Mesenchymal stem cell (in vitro differentiated cells and primary cell): ENCODE data around the gene STUB1.

Experiments used
- DNase-seq: peaks from one replicate; pipeline ENCODE4 v3.0.0-alpha.2; 2013
- H2AFZ ChIP-seq: one replicate; pipeline ENCODE4 v1.6.1; 2013; ENCODE audit warnings: low read depth, mild to moderate bottlenecking, control low read depth, inconsistent platforms, low read length, moderate library complexity
- H2AK5ac ChIP-seq: 2 replicates; pipeline ENCODE4 v1.6.1; 2013; ENCODE audit warnings: low read length, moderate library complexity, mild to moderate bottlenecking, inconsistent platforms; ENCODE audit not compliant: severe bottlenecking
- H2BK120ac ChIP-seq: one replicate; pipeline ENCODE4 v1.6.1; 2013; ENCODE audit warnings: low read depth, mild to moderate bottlenecking, inconsistent platforms, low read length, moderate library complexity
- H2BK12ac ChIP-seq, 2 experiments: one replicate each; pipeline ENCODE4 v1.6.1; 2013; ENCODE audit warnings: inconsistent platforms in 2 of 2, low read length in 2 of 2, mild to moderate bottlenecking in 2 of 2, moderate library complexity in 2 of 2, control low read depth in 1 of 2
- H2BK15ac ChIP-seq: one replicate; pipeline ENCODE4 v1.6.1; 2013; ENCODE audit warnings: mild to moderate bottlenecking, low read depth, inconsistent platforms; ENCODE audit not compliant: poor library complexity, severe bottlenecking
- H2BK5ac ChIP-seq: 2 replicates; pipeline ENCODE4 v1.6.1; 2013; ENCODE audit warnings: low read depth, mild to moderate bottlenecking, low read length, control low read depth, inconsistent platforms; ENCODE audit not compliant: poor library complexity, severe bottlenecking
- H3K14ac ChIP-seq, 2 experiments: one replicate each; pipeline ENCODE4 v1.6.1; 2013; ENCODE audit warnings: inconsistent platforms in 2 of 2, low read length in 2 of 2, control low read depth in 1 of 2, mild to moderate bottlenecking in 1 of 2, moderate library complexity in 1 of 2
- H3K18ac ChIP-seq, 2 experiments: one replicate each; pipeline ENCODE4 v1.6.1; 2013; ENCODE audit warnings: inconsistent platforms in 2 of 2, low read length in 2 of 2, control low read depth in 1 of 2, low read depth in 1 of 2, mild to moderate bottlenecking in 1 of 2
- H3K23ac ChIP-seq, 2 experiments: one replicate each; pipeline ENCODE4 v1.6.1; 2013; ENCODE audit warnings: inconsistent platforms in 2 of 2, low read length in 2 of 2, mild to moderate bottlenecking in 2 of 2, moderate library complexity in 2 of 2, control low read depth in 1 of 2
- H3K27ac ChIP-seq: 2 replicates; pipeline ENCODE4 v1.5.1; 2013; ENCODE audit warnings: mild to moderate bottlenecking, moderate library complexity, low read length, control low read depth, inconsistent platforms; ENCODE audit not compliant: poor library complexity, severe bottlenecking
- H3K27me3 ChIP-seq, 2 experiments: 2 replicates each; pipeline versions ENCODE4 v1.6.1 to v1.7.0; 2013; ENCODE audit warnings: low read length in 2 of 2, mild to moderate bottlenecking in 2 of 2, moderate library complexity in 2 of 2, control low read depth in 1 of 2, inconsistent platforms in 1 of 2; ENCODE audit not compliant: control insufficient read depth in 1 of 2, insufficient read depth in 1 of 2
- H3K36me3 ChIP-seq, 2 experiments: 2 replicates each; pipeline versions ENCODE4 v1.6.1 to v1.7.0; 2013; ENCODE audit warnings: low read length in 2 of 2, control low read depth in 1 of 2, inconsistent platforms in 1 of 2, low read depth in 1 of 2, mild to moderate bottlenecking in 1 of 2; ENCODE audit not compliant: insufficient read depth in 2 of 2, control insufficient read depth in 1 of 2
- H3K4ac ChIP-seq, 2 experiments: one replicate each; pipeline ENCODE4 v1.6.1; 2013; ENCODE audit warnings: inconsistent platforms in 2 of 2, low read length in 2 of 2, mild to moderate bottlenecking in 2 of 2, moderate library complexity in 2 of 2, control low read depth in 1 of 2, low read depth in 1 of 2
- H3K4me1 ChIP-seq: 2 replicates; pipeline ENCODE4 v1.6.1; 2013; ENCODE audit warnings: low read depth, low read length, control low read depth; ENCODE audit not compliant: control insufficient read depth, insufficient read depth
- H3K4me2 ChIP-seq: 2 replicates; pipeline ENCODE4 v1.6.1; 2013; ENCODE audit warnings: low read length, mild to moderate bottlenecking, inconsistent platforms; ENCODE audit not compliant: poor library complexity, severe bottlenecking
- H3K4me3 ChIP-seq, 2 experiments: 2 replicates each; pipeline versions ENCODE4 v1.5.1 to v1.7.0; 2013; ENCODE audit warnings: low read length in 2 of 2, mild to moderate bottlenecking in 2 of 2, control low read depth in 1 of 2, low read depth in 1 of 2; ENCODE audit not compliant: insufficient read depth in 1 of 2
- H3K79me1 ChIP-seq: replicated peaks from 2 replicates; pipeline ENCODE4 v1.6.1; 2013; ENCODE audit warnings: mild to moderate bottlenecking, control low read depth, low read length, inconsistent platforms; ENCODE audit not compliant: poor library complexity, severe bottlenecking
- H3K9ac ChIP-seq: 2 replicates; pipeline ENCODE4 v1.7.0; 2013; ENCODE audit warnings: mild to moderate bottlenecking, low read length, moderate library complexity
- H3K9me3 ChIP-seq: 2 replicates; pipeline ENCODE4 v1.7.0; 2013; ENCODE audit warnings: mild to moderate bottlenecking, low read length; ENCODE audit not compliant: control insufficient read depth
- H4K8ac ChIP-seq: one replicate; pipeline ENCODE4 v1.6.1; 2013; ENCODE audit warnings: inconsistent platforms, mild to moderate bottlenecking, low read length, moderate library complexity
- H4K91ac ChIP-seq: one replicate; pipeline ENCODE4 v1.6.1; 2013; ENCODE audit warnings: mild to moderate bottlenecking, low read length, inconsistent platforms
- WGBS: methylation state at CpG from one replicate; pipeline ENCODE4 v1.1.7; 2013; ENCODE audit warnings: mixed read lengths; 5-methylcytosine and 5-hydroxymethylcytosine counted together

Gene STUB1

DNA sequence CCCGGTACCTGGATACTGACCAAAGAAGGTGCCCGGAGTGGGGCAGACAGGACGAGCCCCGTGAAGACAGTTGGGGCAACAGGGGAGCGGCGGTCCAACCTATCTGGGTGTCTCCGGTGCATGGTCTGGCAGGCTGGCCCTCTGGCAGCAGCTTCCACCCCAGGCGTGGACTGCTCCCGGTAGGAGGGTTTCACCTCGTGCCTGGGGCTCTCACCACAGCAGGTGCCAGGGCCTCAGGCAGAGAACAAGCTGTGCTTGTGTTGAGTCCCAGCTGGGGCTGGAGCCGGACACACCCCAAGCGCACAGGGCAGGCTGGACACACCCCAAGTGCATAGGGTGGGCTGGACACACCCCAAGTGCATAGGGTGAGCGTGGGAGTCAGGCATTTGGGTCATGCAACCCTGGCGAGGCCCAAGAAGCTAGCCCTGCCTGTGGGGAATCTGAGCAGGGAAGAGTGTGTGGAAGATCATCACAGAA, 26.9 kb downstream of the STUB1 start:
- Histone ChIP-seq H3K4me3 (no peak overlapping the region), H2AFZ (no peak overlapping the region), H2BK12ac (no peak overlapping the region), H4K91ac (no peak overlapping the region), H3K36me3 (no peaks in the 10 kb centered on the region), H3K14ac (no peak overlapping the region), H3K18ac (no peak overlapping the region), H3K79me1 (no peaks in the 10 kb centered on the region), H4K8ac (no peak overlapping the region), H3K4me2 (no peak overlapping the region), H2BK5ac (no peak overlapping the region), H3K4ac (no peak overlapping the region), H3K23ac (no peak overlapping the region), H2BK120ac (no peak overlapping the region), H2AK5ac (no peak overlapping the region), H3K27ac (no peak overlapping the region), H3K9ac (no peak overlapping the region), H3K9me3 (no peaks in the 10 kb centered on the region), H3K27me3 (peaks cover 71 to 84% of the 10 kb centered on the region in 2 experiments), H2BK15ac (no peak overlapping the region), H3K4me1 (peaks cover 30% of the 10 kb centered on the region)
- WGBS: 51% methylated on average over 12 of the region's 14 CpGs
- no peak for DNase-seq

- 67% methylated on average over 3 of the region's 3 CpGs for WGBS
- H3K18ac ChIP-seq: no peak overlapping the region
These were observed 27.8 kb downstream of the STUB1 start for GRCh38 chr16:708019-708418.

GRCh38 chr16:708959-709358, 28.7 kb downstream of the STUB1 start:
- no peak overlapping the region for H4K8ac ChIP-seq
- no peak overlapping the region for H3K4me3 ChIP-seq
- H2BK12ac ChIP-seq: no peak overlapping the region
- no peak overlapping the region for H2BK120ac ChIP-seq
- peaks cover 52 to 66% of the 10 kb centered on the region in 2 experiments for H3K27me3 ChIP-seq
- H3K4me2 ChIP-seq: no peak overlapping the region
- H3K9me3 ChIP-seq: no peaks in the 10 kb centered on the region
- H3K36me3 ChIP-seq: no peaks in the 10 kb centered on the region
- H3K18ac ChIP-seq: no peak overlapping the region
- no peak overlapping the region for H3K23ac ChIP-seq
- H2AK5ac ChIP-seq: no peak overlapping the region
- no peaks in the 10 kb centered on the region for H3K79me1 ChIP-seq
- H2BK15ac ChIP-seq: no peak overlapping the region
- H3K4ac ChIP-seq: no peak overlapping the region
- no peak overlapping the region for H4K91ac ChIP-seq
- H3K14ac ChIP-seq: no peak overlapping the region
- no peak overlapping the region for H3K27ac ChIP-seq
- H3K9ac ChIP-seq: no peak overlapping the region
- H2BK5ac ChIP-seq: no peak overlapping the region
- 62% methylated on average over 4 of the region's 4 CpGs for WGBS
- no peak for DNase-seq
- peaks cover 34% of the 10 kb centered on the region for H3K4me1 ChIP-seq
- no peak overlapping the region for H2AFZ ChIP-seq

More at GRCh38 chr16:708019-708418, 27.8 kb downstream of the STUB1 start:
- H3K9ac ChIP-seq: no peak overlapping the region
- H3K27ac ChIP-seq: no peak overlapping the region
- no peak overlapping the region for H2BK12ac ChIP-seq
- no peaks in the 10 kb centered on the region for H3K36me3 ChIP-seq
- no peaks in the 10 kb centered on the region for H3K9me3 ChIP-seq
- H3K27me3 ChIP-seq: peaks cover 62 to 75% of the 10 kb centered on the region in 2 experiments
- no peak overlapping the region for H2AFZ ChIP-seq
- H3K79me1 ChIP-seq: no peaks in the 10 kb centered on the region
- peaks cover 31% of the 10 kb centered on the region for H3K4me1 ChIP-seq
- no peak for DNase-seq
- no peak overlapping the region for H3K14ac ChIP-seq
- H2AK5ac ChIP-seq: no peak overlapping the region
- H3K4me3 ChIP-seq: no peak overlapping the region
- H2BK120ac ChIP-seq: no peak overlapping the region
- no peak overlapping the region for H4K8ac ChIP-seq
- H3K4ac ChIP-seq: no peak overlapping the region
- H2BK5ac ChIP-seq: no peak overlapping the region
- no peak overlapping the region for H4K91ac ChIP-seq
- H3K23ac ChIP-seq: no peak overlapping the region
- H2BK15ac ChIP-seq: no peak overlapping the region
- no peak overlapping the region for H3K4me2 ChIP-seq

DNA sequence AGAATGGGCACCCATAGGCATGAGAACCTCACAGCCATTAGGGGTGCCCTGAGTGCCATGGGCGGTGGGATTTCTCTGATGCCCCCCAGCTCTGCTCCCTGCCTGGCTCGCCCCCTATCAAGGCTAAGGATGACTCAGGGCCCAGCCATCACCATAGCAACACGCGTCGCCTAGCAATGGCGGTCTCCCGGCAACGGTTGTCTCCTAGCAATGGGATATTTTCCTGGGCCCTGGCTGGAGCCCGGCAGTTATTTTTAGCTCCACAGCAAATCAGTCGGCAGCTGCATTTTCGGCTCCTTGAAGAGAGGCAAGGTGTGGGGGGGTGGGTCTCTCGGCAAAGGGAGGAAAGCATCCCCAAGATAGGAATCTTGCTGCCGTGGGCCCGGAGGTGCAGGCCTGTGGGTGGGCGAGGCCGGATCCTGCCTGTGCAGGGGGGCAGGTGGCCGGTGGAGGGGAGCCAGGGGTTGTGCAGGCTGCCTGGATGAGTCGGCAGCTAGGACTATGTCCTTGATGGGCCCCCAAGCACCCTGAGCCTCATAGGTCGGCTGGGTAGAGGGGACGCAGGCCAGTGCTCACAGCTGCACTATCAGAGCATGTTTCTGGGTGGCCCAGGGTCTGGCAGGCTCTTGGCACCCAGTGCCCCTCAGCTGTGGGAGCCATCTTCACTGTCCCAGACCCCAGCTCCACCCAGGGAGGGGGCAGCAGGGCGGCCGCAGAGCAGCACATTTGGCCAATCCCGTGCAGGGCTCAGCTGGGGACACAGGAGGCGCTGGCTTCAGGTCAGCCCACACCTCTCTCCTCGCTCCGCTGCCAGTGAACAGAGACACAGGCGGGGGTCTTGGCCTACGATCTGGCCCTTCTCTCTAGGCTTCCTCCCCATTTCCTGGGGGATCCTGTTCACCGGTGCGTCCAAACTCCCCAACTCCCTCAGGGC, 29.6 kb downstream of the STUB1 start:
- 46% methylated on average over 30 of the region's 30 CpGs for WGBS
- Histone ChIP-seq H3K79me1 (peaks cover 4% of the 10 kb centered on the region), H3K4me2 (no peak overlapping the region), H3K14ac (peak overlapping the region in 1 of 2 experiments; percentile 74), H3K23ac (peak overlapping the region in 1 of 2 experiments; percentile 32), H3K4me1 (peaks cover 42% of the 10 kb centered on the region), H2BK12ac (peak overlapping the region; percentile 28 to 64), H3K9ac (peak overlapping the region; percentile 51), H3K27ac (no peak overlapping the region), H2AK5ac (no peak overlapping the region), H3K27me3 (peaks cover 43 to 57% of the 10 kb centered on the region in 2 experiments), H2AFZ (no peak overlapping the region), H2BK120ac (no peak overlapping the region), H2BK5ac (no peak overlapping the region), H3K18ac (peak overlapping the region in 1 of 2 experiments; percentile 42), H3K9me3 (no peaks in the 10 kb centered on the region), H3K4me3 (peak overlapping the region in 1 of 2 experiments; percentile 18), H3K36me3 (no peaks in the 10 kb centered on the region), H4K8ac (no peak overlapping the region), H4K91ac (peak overlapping the region; percentile 45), H2BK15ac (no peak overlapping the region), H3K4ac (no peak overlapping the region)
- DNase-seq: peak; percentile 92
